BE2C (cell line): ENCODE measurements around the gene GALNT12.

ENCODE experiments used
- DNase-seq: peaks from one replicate; pipeline ENCODE4 v3.0.0-alpha.2; 2020
- H3K27me3 ChIP-seq: fragments of 250-450 bp; sonication (Bioruptor Pico); 2 replicates; pipeline ENCODE4 v1.5.1; 2020; ENCODE audit warnings: mild to moderate bottlenecking
- H3K36me3 ChIP-seq: fragments of 250-450 bp; sonication (Bioruptor Pico); 2 replicates; pipeline ENCODE4 v1.5.1; 2020; ENCODE audit warnings: mild to moderate bottlenecking
- H3K4me1 ChIP-seq: fragments of 250-450 bp; sonication (Bioruptor Pico); 2 replicates; pipeline ENCODE4 v1.5.1; 2020
- H3K4me3 ChIP-seq: 2 replicates; pipeline ENCODE4 v1.5.1; 2011; ENCODE audit warnings: low read depth, low read length
- H3K9me3 ChIP-seq: fragments of 250-450 bp; sonication (Bioruptor Pico); 2 replicates; pipeline ENCODE4 v1.5.1; 2020
- TF ChIP-seq, protein P1 (sequence below): IDR thresholded peaks from 2 replicates; pipeline ENCODE4 v1.5.1; 2012; ENCODE audit warnings: mild to moderate bottlenecking, low read depth, low read length

GALNT12 gene

DNA sequence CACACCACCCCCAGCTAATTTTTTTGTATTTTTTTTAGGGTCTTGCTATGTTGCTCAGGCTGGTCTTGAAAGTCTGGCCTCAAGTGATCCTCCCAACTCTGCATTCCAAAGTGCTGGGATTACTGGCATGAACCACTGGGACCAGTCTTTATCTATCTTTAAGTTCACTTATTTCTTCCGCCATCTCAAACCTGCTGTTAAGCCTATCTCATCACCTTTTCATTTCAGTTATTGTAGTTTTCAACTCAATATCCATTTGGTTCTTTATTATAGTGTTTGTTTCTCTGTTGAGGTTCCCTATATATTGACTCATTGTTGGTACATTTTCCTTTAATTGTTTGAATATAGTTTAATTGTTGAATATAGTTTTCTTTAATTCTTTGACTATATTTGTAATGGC, 48.1 kb downstream of the GALNT12 start:
- no peak for DNase-seq
- Histone ChIP-seq H3K4me3 (no peak overlapping the region), H3K36me3 (no peaks in the 10 kb centered on the region), H3K4me1 (no peaks in the 10 kb centered on the region; the same call in 1 of the 2 replicates), H3K9me3 (no peaks in the 10 kb centered on the region), H3K27me3 (no peaks in the 10 kb centered on the region)
- TF ChIP-seq, protein P1, sequence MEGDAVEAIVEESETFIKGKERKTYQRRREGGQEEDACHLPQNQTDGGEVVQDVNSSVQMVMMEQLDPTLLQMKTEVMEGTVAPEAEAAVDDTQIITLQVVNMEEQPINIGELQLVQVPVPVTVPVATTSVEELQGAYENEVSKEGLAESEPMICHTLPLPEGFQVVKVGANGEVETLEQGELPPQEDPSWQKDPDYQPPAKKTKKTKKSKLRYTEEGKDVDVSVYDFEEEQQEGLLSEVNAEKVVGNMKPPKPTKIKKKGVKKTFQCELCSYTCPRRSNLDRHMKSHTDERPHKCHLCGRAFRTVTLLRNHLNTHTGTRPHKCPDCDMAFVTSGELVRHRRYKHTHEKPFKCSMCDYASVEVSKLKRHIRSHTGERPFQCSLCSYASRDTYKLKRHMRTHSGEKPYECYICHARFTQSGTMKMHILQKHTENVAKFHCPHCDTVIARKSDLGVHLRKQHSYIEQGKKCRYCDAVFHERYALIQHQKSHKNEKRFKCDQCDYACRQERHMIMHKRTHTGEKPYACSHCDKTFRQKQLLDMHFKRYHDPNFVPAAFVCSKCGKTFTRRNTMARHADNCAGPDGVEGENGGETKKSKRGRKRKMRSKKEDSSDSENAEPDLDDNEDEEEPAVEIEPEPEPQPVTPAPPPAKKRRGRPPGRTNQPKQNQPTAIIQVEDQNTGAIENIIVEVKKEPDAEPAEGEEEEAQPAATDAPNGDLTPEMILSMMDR, result no peak

DNA sequence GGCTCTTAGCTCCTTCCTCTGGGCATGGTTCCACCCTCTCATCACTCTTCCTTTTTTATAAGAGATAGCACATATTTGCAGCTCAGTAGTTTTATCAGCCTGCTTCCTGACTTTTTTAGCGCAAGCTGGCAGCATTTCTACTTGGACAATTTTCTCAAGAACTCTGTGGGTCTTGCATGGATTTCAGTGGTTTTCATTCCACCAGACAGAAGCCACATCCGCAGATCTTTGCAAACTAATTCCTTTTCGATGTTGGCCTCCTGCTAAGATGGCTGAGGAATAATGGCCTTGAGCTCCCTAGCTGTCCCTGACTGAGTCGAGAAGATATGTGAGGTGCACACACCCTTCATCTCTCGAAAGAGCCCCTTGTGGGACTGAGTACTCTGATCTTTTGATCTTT, 49.5 kb downstream of the GALNT12 start:
- H3K4me1 ChIP-seq, result no peaks in the 10 kb centered on the region; the same call in 1 of the 2 replicates
- H3K27me3 ChIP-seq, result no peaks in the 10 kb centered on the region
- no peaks in the 10 kb centered on the region for H3K9me3 ChIP-seq
- TF ChIP-seq, protein P1, result no peak
- no peak for DNase-seq
- H3K36me3 ChIP-seq, result no peaks in the 10 kb centered on the region
- no peak overlapping the region for H3K4me3 ChIP-seq

DNA sequence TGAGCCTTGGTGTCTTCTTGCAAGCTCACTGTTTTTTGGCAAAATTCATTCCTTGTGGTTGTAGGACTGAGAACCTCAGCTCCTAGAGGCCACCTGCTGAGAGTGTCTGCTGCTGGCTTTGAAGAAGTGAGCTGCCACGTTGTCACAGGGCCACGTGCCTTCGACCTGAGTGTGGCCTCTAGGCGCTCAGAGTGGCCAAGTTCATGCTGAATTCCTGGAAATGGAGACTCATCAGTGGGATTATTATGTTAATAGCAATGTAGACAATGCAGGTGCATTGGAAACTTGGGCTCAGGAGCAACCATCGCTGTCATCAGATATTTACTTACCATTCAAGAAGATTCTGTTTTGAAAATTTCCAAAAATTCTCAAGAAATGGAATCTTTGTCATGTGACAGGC, 52.5 kb downstream of the GALNT12 start:
- H3K4me1 ChIP-seq, result no peaks in the 10 kb centered on the region
- TF ChIP-seq, protein P1, result no peak
- H3K36me3 ChIP-seq, result no peaks in the 10 kb centered on the region
- H3K4me3 ChIP-seq, result no peak overlapping the region
- no peak for DNase-seq
- no peaks in the 10 kb centered on the region for H3K9me3 ChIP-seq
- no peaks in the 10 kb centered on the region for H3K27me3 ChIP-seq

DNA sequence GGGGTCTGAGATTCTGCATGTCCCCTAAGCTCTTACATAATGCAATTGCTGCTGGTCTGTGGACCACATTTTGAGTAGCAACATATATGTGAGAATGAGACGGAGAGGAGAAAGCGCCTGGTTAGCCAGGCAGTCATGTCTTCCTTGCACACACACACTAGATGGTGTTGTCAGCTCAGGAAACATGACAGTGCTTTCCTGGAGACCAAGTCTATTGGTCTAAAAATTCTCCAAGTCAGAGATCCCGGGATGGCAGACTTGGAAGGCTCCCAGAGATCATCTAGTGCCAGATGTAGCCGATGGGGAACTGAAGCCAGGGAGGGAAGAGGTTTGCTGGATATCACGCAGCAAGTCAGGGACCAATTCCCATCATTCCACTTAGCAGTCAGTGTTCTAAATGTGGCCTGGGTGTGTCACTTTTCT, 53.4 kb downstream of the GALNT12 start:
- Histone ChIP-seq H3K4me3 (no peak overlapping the region), H3K4me1 (no peaks in the 10 kb centered on the region), H3K27me3 (no peaks in the 10 kb centered on the region), H3K9me3 (no peaks in the 10 kb centered on the region), H3K36me3 (no peaks in the 10 kb centered on the region)
- TF ChIP-seq, protein P1, result no peak
- no peak for DNase-seq

GRCh38 chr9:98861781-98862504, 54.5 kb downstream of the GALNT12 start:
- Histone ChIP-seq H3K9me3 (no peaks in the 10 kb centered on the region), H3K27me3 (no peaks in the 10 kb centered on the region), H3K4me3 (no peak overlapping the region), H3K4me1 (no peaks in the 10 kb centered on the region), H3K36me3 (no peaks in the 10 kb centered on the region)
- TF ChIP-seq, protein P1, result no peak
- DNase-seq, result no peak

- H3K9me3 ChIP-seq, result no peaks in the 10 kb centered on the region
- H3K27me3 ChIP-seq, result no peaks in the 10 kb centered on the region
- no peaks in the 10 kb centered on the region for H3K4me1 ChIP-seq
- DNase-seq, result no peak
- no peaks in the 10 kb centered on the region for H3K36me3 ChIP-seq
- TF ChIP-seq, protein P1, result no peak
- no peak overlapping the region for H3K4me3 ChIP-seq
Observed at GRCh38 chr9:98862936-98863335, 55.5 kb downstream of the GALNT12 start.
